H9 (cell line): ENCODE measurements around the gene LPCAT1. TPM values are rescaled to one million over a fixed set of nuclear protein-coding genes. Genes with fewer than 3 reads are reported as not detected.

Experiments used
- DNase-seq: peaks from one replicate; pipeline ENCODE4 v3.0.0-alpha.2; 2017
- H2AFZ ChIP-seq: one replicate; pipeline ENCODE4 v1.6.1; 2013; ENCODE audit warnings: mild to moderate bottlenecking, low read length, control low read depth, moderate library complexity
- H2AK5ac ChIP-seq: 2 replicates; pipeline ENCODE4 v1.6.1; 2013; ENCODE audit warnings: low read length, control low read depth, mixed read lengths; ENCODE audit not compliant: insufficient read length
- H2BK120ac ChIP-seq: one replicate; pipeline ENCODE4 v1.6.1; 2013; ENCODE audit warnings: low read depth, mild to moderate bottlenecking, low read length, control low read depth, inconsistent platforms; ENCODE audit not compliant: poor library complexity, severe bottlenecking
- H2BK12ac ChIP-seq: 2 replicates; pipeline ENCODE4 v1.6.1; 2013; ENCODE audit warnings: low read length, control low read depth, mixed read lengths, low read depth; ENCODE audit not compliant: insufficient read length
- H2BK15ac ChIP-seq: 2 replicates; pipeline ENCODE4 v1.6.1; 2013; ENCODE audit warnings: low read depth, low read length, control low read depth
- H2BK20ac ChIP-seq: one replicate; pipeline ENCODE4 v1.6.1; 2013; ENCODE audit warnings: low read depth, mild to moderate bottlenecking, low read length, control low read depth, inconsistent platforms; ENCODE audit not compliant: poor library complexity, severe bottlenecking
- H2BK5ac ChIP-seq: 2 replicates; pipeline ENCODE4 v1.6.1; 2013; ENCODE audit warnings: low read length, control low read depth, mixed read lengths; ENCODE audit not compliant: insufficient read length
- H3K14ac ChIP-seq: 2 replicates; pipeline ENCODE4 v1.6.1; 2013; ENCODE audit warnings: low read length, control low read depth; ENCODE audit not compliant: insufficient read depth
- H3K18ac ChIP-seq: 2 replicates; pipeline ENCODE4 v1.6.1; 2013; ENCODE audit warnings: low read depth, mild to moderate bottlenecking, mixed read lengths, low read length, control low read depth; ENCODE audit not compliant: insufficient read length
- H3K23ac ChIP-seq: 2 replicates; pipeline ENCODE4 v1.6.1; 2013; ENCODE audit warnings: low read length, control low read depth, mixed read lengths, low read depth; ENCODE audit not compliant: insufficient read length
- H3K23me2 ChIP-seq: 2 replicates; pipeline ENCODE4 v1.6.1; 2013; ENCODE audit warnings: low read depth, mild to moderate bottlenecking, mixed read lengths, low read length, control low read depth; ENCODE audit not compliant: insufficient read length, poor library complexity, severe bottlenecking
- H3K27ac ChIP-seq: 2 replicates; pipeline ENCODE4 v1.5.1; 2013; ENCODE audit warnings: low read length, control low read depth, mixed read lengths, low read depth; ENCODE audit not compliant: insufficient read length
- H3K27me3 ChIP-seq: 2 replicates; pipeline ENCODE4 v1.6.1; 2013; ENCODE audit warnings: low read length, control low read depth, inconsistent platforms; ENCODE audit not compliant: insufficient read depth
- H3K4ac ChIP-seq: 2 replicates; pipeline ENCODE4 v1.6.1; 2013; ENCODE audit warnings: low read depth, mild to moderate bottlenecking, control low read depth, inconsistent platforms, low read length, moderate library complexity
- H3K4me1 ChIP-seq: 2 replicates; pipeline ENCODE4 v1.6.1; 2013; ENCODE audit warnings: low read length, control low read depth, inconsistent platforms; ENCODE audit not compliant: insufficient read depth
- H3K4me2 ChIP-seq: 2 replicates; pipeline ENCODE4 v1.6.1; 2013; ENCODE audit warnings: low read length, control low read depth, mixed read lengths; ENCODE audit not compliant: insufficient read length, insufficient read depth
- H3K56ac ChIP-seq: 2 replicates; pipeline ENCODE4 v1.6.1; 2013; ENCODE audit warnings: low read depth, mild to moderate bottlenecking, mixed read lengths, low read length, control low read depth; ENCODE audit not compliant: insufficient read length
- H3K79me1 ChIP-seq: 2 replicates; pipeline ENCODE4 v1.6.1; 2013; ENCODE audit warnings: low read depth, mild to moderate bottlenecking, moderate library complexity, low read length, control low read depth, inconsistent platforms; ENCODE audit not compliant: insufficient read depth, poor library complexity, severe bottlenecking
- H3K79me2 ChIP-seq: 2 replicates; pipeline ENCODE4 v1.6.1; 2013; ENCODE audit warnings: low read length, control low read depth, inconsistent platforms; ENCODE audit not compliant: insufficient read depth
- H3K9ac ChIP-seq: 2 replicates; pipeline ENCODE4 v1.6.1; 2013; ENCODE audit warnings: low read length, control low read depth, mixed read lengths; ENCODE audit not compliant: insufficient read length; ENCODE audit errors: extremely low read depth
- H3K9me3 ChIP-seq: one replicate; pipeline ENCODE4 v1.6.1; 2013; ENCODE audit warnings: low read depth, low read length, inconsistent platforms; ENCODE audit not compliant: control insufficient read depth
- H3T11ph ChIP-seq: one replicate; pipeline ENCODE4 v1.6.1; 2013; ENCODE audit warnings: mild to moderate bottlenecking, low read length, control low read depth, inconsistent platforms
- H4K20me1 ChIP-seq: one replicate; pipeline ENCODE4 v1.6.1; 2013; ENCODE audit not compliant: control insufficient read depth, insufficient read length, insufficient read depth
- H4K5ac ChIP-seq: 2 replicates; pipeline ENCODE4 v1.6.1; 2013; ENCODE audit warnings: low read depth, mild to moderate bottlenecking, mixed read lengths, low read length, control low read depth; ENCODE audit not compliant: insufficient read length
- H4K8ac ChIP-seq: replicated peaks from 2 replicates; pipeline ENCODE4 v1.6.1; 2013; ENCODE audit warnings: low read length, control low read depth, mixed read lengths, low read depth; ENCODE audit not compliant: insufficient read length
- H4K91ac ChIP-seq: 2 replicates; pipeline ENCODE4 v1.6.1; 2013; ENCODE audit warnings: low read depth, mild to moderate bottlenecking, moderate library complexity, mixed read lengths, low read length, control low read depth; ENCODE audit not compliant: insufficient read length
- H3K27ac Mint-ChIP-seq, 3 experiments: 2 replicates in 2 of 3; 3 replicates in 1 of 3; pipeline ENCODE4 v1.8.0; 2020 to 2021; ENCODE audit warnings: mixed read lengths in 3 of 3, mild to moderate bottlenecking in 1 of 3, moderate library complexity in 1 of 3
- H3K27me3 Mint-ChIP-seq: 2 replicates; pipeline ENCODE4 v1.8.0; 2021; ENCODE audit warnings: low read depth, mild to moderate bottlenecking, moderate library complexity, mixed read lengths
- H3K36me3 Mint-ChIP-seq, 3 experiments: 2 replicates in 2 of 3; 3 replicates in 1 of 3; pipeline ENCODE4 v1.8.0; 2020 to 2021; ENCODE audit warnings: low read depth in 3 of 3, mixed read lengths in 3 of 3; ENCODE audit not compliant: insufficient read depth in 1 of 3
- H3K4me1 Mint-ChIP-seq, 2 experiments: 2 replicates each; pipeline ENCODE4 v1.8.0; 2020; ENCODE audit warnings: mixed read lengths in 2 of 2
- H3K4me3 Mint-ChIP-seq, 2 experiments: 2 replicates in 1 of 2; 3 replicates in 1 of 2; pipeline ENCODE4 v1.8.0; 2020 to 2021; ENCODE audit warnings: mild to moderate bottlenecking in 2 of 2, mixed read lengths in 2 of 2, moderate library complexity in 1 of 2
- H3K9me3 Mint-ChIP-seq, 2 experiments: 2 replicates in 1 of 2; 3 replicates in 1 of 2; pipeline ENCODE4 v1.8.0; 2020; ENCODE audit warnings: mild to moderate bottlenecking in 2 of 2, mixed read lengths in 2 of 2, moderate library complexity in 1 of 2
- CTCF ChIP-seq: fragments of 200-600 bp; sonication (generic); conservative IDR thresholded peaks from 3 replicates; pipeline ENCODE4 v1.8.0; 2021; ENCODE audit warnings: antibody characterized with exemption, mild to moderate bottlenecking
- WGBS: extraction: QIAGEN DNeasy Blood & Tissue Kit; methylation state at CpG from one replicate; pipeline ENCODE4 v1.1.7; 2013; ENCODE audit warnings: missing lambda C conversion rate, low lambda C conversion rate, mixed read lengths; ENCODE audit not compliant: insufficient read length; ENCODE audit errors: extremely low coverage; 5-methylcytosine and 5-hydroxymethylcytosine counted together
- total RNA-seq: library from RNA; stranded (reverse); gene quantifications from 2 replicates; pipeline ENCODE4 v1.2.1, GENCODE V29; 2021

Gene LPCAT1
- total RNA-seq, 1 experiment from 2014 or later = 231 TPM

DNA sequence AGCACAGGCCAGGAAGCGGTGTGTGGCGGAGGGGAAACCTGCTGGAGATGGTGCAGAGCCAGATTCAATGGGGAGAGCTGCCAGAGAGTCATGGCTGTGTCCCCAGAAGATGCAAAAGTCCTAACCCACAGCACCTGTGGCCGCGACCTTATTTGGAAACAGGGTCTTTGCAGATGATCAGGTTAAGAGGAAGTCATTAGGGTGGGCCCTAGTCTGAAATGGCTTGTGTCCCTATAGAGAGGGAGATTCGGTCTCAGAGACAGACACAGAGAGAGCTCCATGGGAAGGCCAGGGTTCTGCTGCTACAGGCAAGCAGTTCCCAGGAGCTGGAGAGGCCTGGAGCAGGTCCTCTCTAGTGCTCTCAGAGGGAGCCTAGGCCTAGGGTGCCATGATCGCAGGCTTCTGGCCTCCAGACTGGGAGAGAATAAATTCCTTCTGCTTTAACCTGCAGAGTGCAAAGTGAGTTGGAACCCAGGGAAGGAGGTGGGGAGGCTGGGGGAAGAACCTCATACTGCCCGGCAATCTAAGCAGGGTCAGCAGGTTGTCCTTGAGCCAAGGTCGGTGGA lies 1.9 kb upstream of the LPCAT1 start:
- no peaks in the 10 kb centered on the region for H3K27me3 ChIP-seq
- H3K4me1 Mint-ChIP-seq = peaks cover 14 to 20% of the 10 kb centered on the region in 2 experiments
- H2AFZ ChIP-seq = no peak overlapping the region
- no peak overlapping the region for H4K5ac ChIP-seq
- peak; percentile 20 for DNase-seq
- H4K20me1 ChIP-seq = no peaks in the 10 kb centered on the region
- peaks cover 23% of the 10 kb centered on the region for H3K79me2 ChIP-seq
- no peak overlapping the region for H2BK15ac ChIP-seq
- no CpG with 5 or more reads among the region's 8 CpGs for WGBS
- no peak overlapping the region for H3K18ac ChIP-seq
- no peak overlapping the region for H4K8ac ChIP-seq
- H3K4ac ChIP-seq = no peak overlapping the region
- H2AK5ac ChIP-seq = no peak overlapping the region
- no peaks in the 10 kb centered on the region for H3K9me3 ChIP-seq
- no peak overlapping the region for H2BK120ac ChIP-seq
- H2BK5ac ChIP-seq = no peak overlapping the region
- no peak overlapping the region for H3K27ac ChIP-seq
- no peaks in the 10 kb centered on the region; a peak in 1 of 5 replicates for H3K9me3 Mint-ChIP-seq
- H2BK20ac ChIP-seq = no peak overlapping the region
- H3K4me3 Mint-ChIP-seq = peak overlapping the region in 1 of 2 experiments; percentile 41; a peak in 2 of 5 replicates
- peaks cover 9% of the 10 kb centered on the region for H3K23me2 ChIP-seq
- no peak overlapping the region for H3K4me2 ChIP-seq
- H3K27me3 Mint-ChIP-seq = peaks cover 6% of the 10 kb centered on the region
- H3K9ac ChIP-seq = no peak overlapping the region
- H2BK12ac ChIP-seq = no peak overlapping the region
- peaks cover 3% of the 10 kb centered on the region for H3K79me1 ChIP-seq
- H3K27ac Mint-ChIP-seq = 0 out of 7 replicates have a peak overlapping the region, but pooled peaks of 1 of the 3 experiments have one; percentile 39
- peaks cover 6 to 18% (median 10%) of the 10 kb centered on the region in 3 experiments; a peak in 6 of 7 replicates for H3K36me3 Mint-ChIP-seq
- no peak overlapping the region for H3T11ph ChIP-seq
- peaks cover 5% of the 10 kb centered on the region; the same call in 1 of the 2 replicates for H3K4me1 ChIP-seq
- no peak overlapping the region; the same call in 1 of the 2 replicates for H3K14ac ChIP-seq
- no peak overlapping the region for H3K23ac ChIP-seq
- no peak for TF ChIP-seq CTCF
- H4K91ac ChIP-seq = no peak overlapping the region
- H3K56ac ChIP-seq = no peak overlapping the region
